ENCODE results near the gene F8.

Gene F8

DNA sequence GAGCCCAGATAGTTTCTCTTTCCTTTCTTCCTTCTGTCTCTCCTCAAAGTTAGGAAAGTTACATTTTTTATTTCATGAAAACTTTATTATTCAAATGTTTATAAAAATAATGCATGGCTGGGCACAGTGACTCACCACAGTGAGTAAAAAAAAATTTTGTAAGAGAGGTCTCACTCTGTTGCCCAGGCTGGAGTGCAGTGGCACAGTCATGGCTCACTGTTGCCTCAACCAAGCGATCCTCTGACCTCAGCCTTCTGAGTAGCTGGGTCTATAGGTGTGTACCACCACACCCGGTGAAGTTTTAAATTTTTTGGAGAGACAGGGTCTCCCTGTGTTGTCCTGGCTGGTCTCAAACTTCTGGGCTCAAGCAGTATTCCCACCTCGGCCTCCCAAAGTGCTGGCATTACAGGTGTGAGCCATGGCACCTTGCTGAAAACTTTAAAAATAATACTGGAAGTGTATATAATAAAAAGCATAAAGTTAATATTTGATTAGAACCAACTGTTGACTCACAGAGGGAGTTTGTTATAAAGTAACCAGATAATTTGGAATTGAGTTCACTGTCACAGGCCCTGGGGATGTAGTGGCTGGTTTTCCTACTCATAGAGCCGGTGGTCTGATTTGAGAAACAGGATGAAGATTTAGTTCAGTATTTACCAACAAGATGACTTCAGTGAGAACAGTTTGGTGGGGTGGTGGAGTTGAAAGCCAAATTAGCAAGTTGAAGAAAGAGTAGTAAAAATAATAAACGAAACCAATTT is 30.4 kb upstream of the F8 start:
- no peaks in the 10 kb centered on the region for H3K27me3 Mint-ChIP-seq
- H3K4me3 Mint-ChIP-seq, result no peak overlapping the region
- peaks cover 9% of the 10 kb centered on the region for H3K36me3 Mint-ChIP-seq
- no peaks in the 10 kb centered on the region for H3K9me3 Mint-ChIP-seq
- H3K4me1 Mint-ChIP-seq, result peaks cover 72% of the 10 kb centered on the region
- H3K27ac Mint-ChIP-seq, result peak overlapping the region; percentile 46

DNA sequence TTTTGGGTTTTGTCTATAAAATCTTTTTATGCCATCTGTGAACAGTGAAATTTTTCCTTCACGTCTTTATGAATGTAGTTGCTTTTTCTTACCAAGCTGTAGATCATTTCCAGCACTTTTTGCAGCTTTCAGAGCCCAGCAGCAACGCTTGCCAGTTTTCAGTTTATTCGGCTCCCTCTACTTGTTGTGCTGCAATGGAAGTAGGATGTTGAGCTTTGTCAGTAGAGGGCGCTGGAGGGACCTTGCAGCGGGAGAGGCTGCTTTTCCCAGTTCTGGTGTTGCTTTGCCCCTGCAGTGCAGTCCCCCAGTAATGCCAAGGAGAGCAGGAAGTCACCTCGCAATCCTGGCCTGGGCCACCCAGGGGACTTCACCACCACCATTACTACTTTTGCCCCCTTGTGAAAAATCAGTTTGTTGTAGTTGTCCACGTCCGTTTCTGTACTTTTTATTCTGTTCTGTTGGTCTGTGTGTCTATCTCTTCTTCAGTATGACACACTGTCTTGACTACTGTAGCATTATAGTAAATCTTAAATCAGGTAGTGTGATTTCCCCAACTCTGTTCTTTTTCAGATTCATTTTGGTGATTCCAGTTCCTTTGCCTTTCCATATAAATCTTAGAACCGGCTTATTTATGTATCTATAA is 26.6 kb upstream of the F8 start:
- no peak overlapping the region for H3K4me3 Mint-ChIP-seq
- peak overlapping the region; percentile 70 for H3K27ac Mint-ChIP-seq
- no peaks in the 10 kb centered on the region for H3K9me3 Mint-ChIP-seq
- peaks cover 8% of the 10 kb centered on the region for H3K36me3 Mint-ChIP-seq
- peaks cover 65% of the 10 kb centered on the region for H3K4me1 Mint-ChIP-seq
- H3K27me3 Mint-ChIP-seq, result no peaks in the 10 kb centered on the region

DNA sequence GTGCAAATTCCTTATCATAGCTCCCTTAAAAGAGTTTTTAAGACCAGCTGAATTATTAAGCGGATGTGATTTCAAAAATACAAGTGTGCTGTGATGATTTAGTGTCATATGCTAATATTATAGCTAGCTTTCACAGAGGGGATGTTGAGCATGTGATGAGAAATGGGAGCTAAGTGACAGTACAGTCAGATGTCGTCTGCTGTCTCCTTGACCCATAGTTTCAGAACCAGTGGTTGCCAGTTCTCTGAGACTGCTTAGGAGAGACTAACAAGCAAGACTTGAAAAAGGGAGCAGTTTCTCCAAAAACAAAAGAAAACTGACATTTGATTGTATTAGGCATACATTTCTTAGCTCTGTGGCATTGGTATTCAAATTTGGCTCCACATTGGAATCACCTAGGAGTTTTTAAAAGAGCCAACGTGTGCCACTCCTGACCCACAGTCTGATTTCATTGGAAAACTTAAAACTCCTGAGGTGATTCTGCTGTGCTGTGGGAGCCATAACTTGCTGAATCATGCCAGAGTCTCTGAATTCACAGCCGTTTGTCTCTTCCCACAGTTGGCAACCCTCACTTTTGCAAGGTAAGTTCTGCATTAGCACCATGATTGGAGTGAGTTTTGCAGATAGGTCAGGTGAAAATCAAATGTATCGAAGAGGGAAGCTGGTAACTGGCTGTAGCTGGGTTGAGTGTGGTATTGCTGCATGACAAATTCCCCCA is 24.4 kb upstream of the F8 start:
- H3K27me3 Mint-ChIP-seq, result no peaks in the 10 kb centered on the region

DNA sequence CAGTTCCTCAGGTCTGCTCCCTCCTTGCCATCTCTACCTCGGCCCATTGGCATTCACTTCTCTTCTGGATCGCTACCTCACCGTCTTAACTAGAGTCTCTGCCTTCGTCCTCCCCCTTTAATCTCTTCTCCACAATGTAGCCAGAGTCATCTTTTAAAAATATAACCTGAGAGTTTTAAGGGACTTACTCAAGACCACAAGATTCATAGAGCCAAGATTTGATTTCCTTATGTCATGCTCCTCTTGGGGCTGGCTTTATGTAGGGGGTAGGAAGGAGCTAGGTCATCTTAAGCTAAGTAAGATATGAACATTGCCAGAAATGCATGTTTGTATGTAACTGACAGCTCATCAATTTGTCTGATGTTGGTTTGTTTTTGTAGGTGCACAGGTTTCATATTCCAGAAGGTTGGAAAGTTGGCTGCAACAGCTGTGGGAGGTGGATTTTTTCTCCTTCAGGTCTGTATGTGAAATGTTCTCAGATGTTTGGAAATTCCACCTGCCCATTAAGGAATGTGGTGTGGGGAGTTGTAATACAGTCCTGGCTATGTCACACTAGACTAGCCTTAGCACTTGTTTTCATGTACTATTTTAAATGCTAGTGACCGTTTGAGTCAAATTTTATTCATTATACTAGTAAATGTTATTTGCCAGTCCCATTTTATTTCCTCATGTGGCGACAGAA is 23.7 kb upstream of the F8 start:
- Mint-ChIP-seq H3K27ac (peak overlapping the region; percentile 36), H3K27me3 (no peaks in the 10 kb centered on the region), H3K4me3 (no peak overlapping the region), H3K9me3 (no peaks in the 10 kb centered on the region), H3K36me3 (peaks cover 2% of the 10 kb centered on the region), H3K4me1 (peaks cover 55% of the 10 kb centered on the region)

More for the DNA sequence above, 24.4 kb upstream of the F8 start:
- H3K4me3 Mint-ChIP-seq, result no peak overlapping the region
- peaks cover 5% of the 10 kb centered on the region for H3K36me3 Mint-ChIP-seq
- H3K4me1 Mint-ChIP-seq, result peaks cover 62% of the 10 kb centered on the region
- H3K9me3 Mint-ChIP-seq, result no peaks in the 10 kb centered on the region
- no peak overlapping the region for H3K27ac Mint-ChIP-seq

DNA sequence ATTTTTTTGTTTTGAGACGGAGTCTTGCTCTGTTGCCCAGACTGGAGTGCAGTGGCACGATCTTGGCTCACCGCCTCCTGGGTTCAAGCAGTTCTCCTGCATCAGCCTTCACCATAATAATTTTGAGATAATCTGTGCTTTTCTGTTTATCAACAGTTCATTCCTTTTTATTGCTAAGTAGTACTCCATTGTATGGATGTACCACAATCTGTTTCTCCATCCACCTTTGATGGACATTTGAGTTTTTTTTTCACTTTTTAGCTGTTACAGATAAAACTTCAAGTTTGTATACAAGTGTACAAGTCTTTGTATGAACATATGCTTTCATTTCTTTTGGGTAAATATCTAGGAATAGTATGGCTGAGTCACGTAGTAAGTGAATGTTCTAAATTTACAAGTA is 13.2 kb upstream of the F8 start:
- Mint-ChIP-seq H3K4me1 (peaks cover 50% of the 10 kb centered on the region), H3K36me3 (peaks cover 22% of the 10 kb centered on the region), H3K27ac (no peak overlapping the region), H3K9me3 (no peaks in the 10 kb centered on the region), H3K27me3 (no peaks in the 10 kb centered on the region), H3K4me3 (no peak overlapping the region)

DNA sequence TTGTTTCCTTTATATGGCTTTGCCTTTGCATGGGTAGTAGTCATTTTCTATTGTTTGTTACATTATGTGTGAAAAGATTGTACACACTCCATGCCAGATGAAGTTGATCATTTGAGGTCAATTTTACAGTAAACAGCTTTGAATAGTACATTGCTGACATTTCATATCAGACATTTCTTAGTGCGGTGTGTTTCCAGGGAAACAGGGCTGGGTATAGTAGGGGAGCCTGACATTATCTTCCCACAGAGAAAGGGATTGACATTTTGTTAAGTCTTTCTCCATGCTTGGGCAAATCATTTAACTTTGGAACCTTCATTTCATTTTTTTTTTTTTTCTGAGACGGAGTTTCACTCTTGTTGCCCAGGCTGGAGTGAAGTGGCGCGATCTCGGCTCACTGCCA is 9.1 kb upstream of the F8 start:
- Mint-ChIP-seq H3K4me1 (peaks cover 38% of the 10 kb centered on the region), H3K9me3 (no peaks in the 10 kb centered on the region), H3K27ac (peak overlapping the region; percentile 74), H3K4me3 (no peak overlapping the region), H3K27me3 (no peaks in the 10 kb centered on the region), H3K36me3 (peaks cover 17% of the 10 kb centered on the region)

DNA sequence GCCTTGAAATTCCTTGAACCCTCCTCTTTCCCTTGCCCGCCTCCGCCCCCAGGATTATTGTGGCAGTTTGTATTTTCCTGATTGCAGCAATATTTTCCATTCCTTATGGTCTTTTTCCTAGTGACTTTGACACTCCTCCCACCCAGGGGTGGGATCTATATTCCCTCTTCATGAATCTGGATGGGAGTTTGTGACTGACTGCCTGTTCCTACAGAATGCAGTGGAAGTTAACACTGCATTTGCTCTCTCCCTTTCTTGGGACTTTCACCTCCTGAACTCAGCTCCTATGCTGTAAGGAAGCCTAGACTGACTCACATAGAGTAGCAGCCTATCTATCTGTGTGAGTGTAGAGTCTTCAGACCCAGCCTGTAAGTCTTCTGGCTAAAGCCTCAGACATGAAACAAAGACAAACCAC is 6.4 kb upstream of the F8 start:
- no peaks in the 10 kb centered on the region for H3K9me3 Mint-ChIP-seq
- peaks cover 1% of the 10 kb centered on the region for H3K36me3 Mint-ChIP-seq
- H3K4me1 Mint-ChIP-seq, result peaks cover 32% of the 10 kb centered on the region
- H3K27ac Mint-ChIP-seq, result peak overlapping the region; percentile 86
- H3K4me3 Mint-ChIP-seq, result peak overlapping the region; percentile 93
- H3K27me3 Mint-ChIP-seq, result no peaks in the 10 kb centered on the region

DNA sequence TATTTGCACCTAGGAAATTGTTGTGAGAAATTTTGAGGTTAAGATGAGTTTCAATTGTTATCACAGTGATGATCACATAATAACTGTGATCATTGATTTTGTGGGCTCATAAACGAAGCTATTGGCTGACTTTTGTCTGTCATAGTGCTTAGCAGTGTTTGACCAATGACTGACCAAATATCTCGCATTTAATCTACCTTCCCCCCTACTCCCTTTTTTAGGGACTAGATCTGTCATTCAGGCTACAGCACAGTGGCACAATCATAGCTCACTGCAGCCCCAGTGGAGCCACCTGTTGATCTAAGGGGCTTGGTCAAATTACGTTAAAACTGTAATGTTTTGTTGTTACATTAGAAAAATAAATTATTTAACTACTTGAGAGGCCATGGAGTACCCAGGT is 5.6 kb upstream of the F8 start:
- H3K36me3 Mint-ChIP-seq, result peaks cover 1% of the 10 kb centered on the region
- H3K27me3 Mint-ChIP-seq, result no peaks in the 10 kb centered on the region
- peak overlapping the region; percentile 93 for H3K4me3 Mint-ChIP-seq
- H3K4me1 Mint-ChIP-seq, result peaks cover 32% of the 10 kb centered on the region
- H3K27ac Mint-ChIP-seq, result no peak overlapping the region
- H3K9me3 Mint-ChIP-seq, result no peaks in the 10 kb centered on the region

DNA sequence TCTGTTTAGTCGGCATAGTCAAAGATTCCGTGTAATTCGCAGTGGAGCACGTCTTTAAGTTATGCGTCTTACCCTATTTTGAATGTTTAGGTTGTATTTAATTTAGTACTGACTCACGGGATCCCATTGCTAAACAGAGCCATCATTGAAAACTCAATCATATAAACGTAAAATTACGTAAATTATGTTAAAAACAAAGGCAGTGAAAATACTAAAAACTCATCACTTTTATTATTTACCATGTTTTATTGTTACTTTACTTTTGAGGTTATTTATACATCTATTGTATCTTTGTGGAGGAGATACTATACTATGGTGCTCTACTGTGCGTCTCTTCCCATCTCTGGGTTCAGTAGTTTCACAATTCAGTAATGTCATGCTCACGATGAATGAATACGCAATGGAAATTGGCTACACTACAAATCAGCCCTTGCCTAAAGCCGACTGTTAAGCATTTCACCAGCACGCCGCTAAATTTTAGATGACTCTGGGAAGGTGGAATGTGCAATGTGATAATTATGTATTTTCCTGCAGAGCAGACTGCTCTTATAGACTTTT is 5.1 kb upstream of the F8 start:
- peaks cover 32% of the 10 kb centered on the region for H3K4me1 Mint-ChIP-seq
- peak overlapping the region; percentile 93 for H3K27ac Mint-ChIP-seq
- no peaks in the 10 kb centered on the region for H3K27me3 Mint-ChIP-seq
- H3K9me3 Mint-ChIP-seq, result no peaks in the 10 kb centered on the region
- H3K4me3 Mint-ChIP-seq, result peak overlapping the region; percentile 93
- H3K36me3 Mint-ChIP-seq, result peaks cover 1% of the 10 kb centered on the region

DNA sequence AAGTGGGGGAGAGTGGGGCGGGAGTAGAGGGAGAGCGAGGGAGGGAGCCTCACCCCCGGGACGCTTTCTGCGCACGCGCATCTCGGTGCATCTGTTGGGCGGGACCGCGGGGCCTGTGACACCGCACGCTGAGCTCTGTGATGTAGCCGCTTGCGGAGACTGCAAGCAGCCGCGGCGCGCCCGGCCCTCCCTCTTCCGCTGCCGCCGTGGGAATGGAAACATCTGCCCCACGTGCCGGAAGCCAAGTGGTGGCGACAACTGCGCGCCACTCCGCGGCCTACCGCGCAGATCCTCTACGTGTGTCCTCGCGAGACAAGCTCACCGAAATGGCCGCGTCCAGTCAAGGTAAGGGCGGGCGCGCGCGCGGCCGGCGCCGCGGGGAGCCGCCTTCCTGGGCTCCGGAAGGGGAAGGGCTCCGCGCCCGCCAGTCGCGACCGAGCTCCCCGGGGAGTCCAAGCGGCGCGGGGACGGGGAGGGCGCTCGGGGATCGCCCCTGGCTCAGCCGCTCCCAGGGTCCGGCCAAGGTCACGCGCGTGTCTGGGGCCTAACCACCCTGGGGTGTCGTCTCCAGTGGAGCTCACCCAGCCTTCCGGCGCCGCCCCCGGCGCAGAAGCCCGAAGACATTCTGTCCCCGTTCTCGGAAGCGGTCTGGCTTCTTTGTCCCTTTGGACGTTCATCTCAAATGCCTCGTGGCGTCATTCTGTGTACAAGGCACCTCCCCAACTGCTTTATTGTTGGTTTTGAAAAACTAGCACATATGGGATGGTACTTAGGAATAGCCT is 4.4 kb upstream of the F8 start, which contains the start of gene FUNDC2:
Gene FUNDC2 (plus strand): TSS at position 118 of the 782 bp plus-strand sequence. CDS start 95 bp downstream, at position 213.
- Mint-ChIP-seq H3K4me3 (peak within 1 kb of the TSS; percentile 93), H3K36me3 (peaks cover 1% of the 10 kb centered on the region), H3K4me1 (peaks cover 32% of the 10 kb centered on the region), H3K9me3 (no peaks in the 10 kb centered on the region), H3K27me3 (no peaks in the 10 kb centered on the region), H3K27ac (peak within 1 kb of the TSS; percentile 93)

DNA sequence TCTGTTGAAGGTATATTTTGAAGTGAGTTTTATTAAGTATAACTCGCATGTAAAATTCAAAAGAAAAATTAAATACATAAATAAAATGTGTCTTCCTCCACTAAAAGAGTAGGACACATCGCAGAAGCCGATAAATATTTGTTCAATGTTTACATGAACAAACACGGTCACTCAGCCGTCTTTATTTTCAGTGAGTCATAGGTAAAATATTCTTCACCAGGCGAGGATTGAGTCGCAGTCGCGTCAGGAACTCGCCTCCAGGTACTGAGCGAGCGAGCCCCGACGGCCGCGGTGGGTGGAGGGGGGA is 3.9 kb upstream of the F8 start:
- H3K9me3 Mint-ChIP-seq, result no peaks in the 10 kb centered on the region
- peak overlapping the region; percentile 93 for H3K27ac Mint-ChIP-seq
- H3K27me3 Mint-ChIP-seq, result no peaks in the 10 kb centered on the region
- peak overlapping the region; percentile 93 for H3K4me3 Mint-ChIP-seq
- peaks cover 28% of the 10 kb centered on the region for H3K4me1 Mint-ChIP-seq
- H3K36me3 Mint-ChIP-seq, result no peaks in the 10 kb centered on the region

DNA sequence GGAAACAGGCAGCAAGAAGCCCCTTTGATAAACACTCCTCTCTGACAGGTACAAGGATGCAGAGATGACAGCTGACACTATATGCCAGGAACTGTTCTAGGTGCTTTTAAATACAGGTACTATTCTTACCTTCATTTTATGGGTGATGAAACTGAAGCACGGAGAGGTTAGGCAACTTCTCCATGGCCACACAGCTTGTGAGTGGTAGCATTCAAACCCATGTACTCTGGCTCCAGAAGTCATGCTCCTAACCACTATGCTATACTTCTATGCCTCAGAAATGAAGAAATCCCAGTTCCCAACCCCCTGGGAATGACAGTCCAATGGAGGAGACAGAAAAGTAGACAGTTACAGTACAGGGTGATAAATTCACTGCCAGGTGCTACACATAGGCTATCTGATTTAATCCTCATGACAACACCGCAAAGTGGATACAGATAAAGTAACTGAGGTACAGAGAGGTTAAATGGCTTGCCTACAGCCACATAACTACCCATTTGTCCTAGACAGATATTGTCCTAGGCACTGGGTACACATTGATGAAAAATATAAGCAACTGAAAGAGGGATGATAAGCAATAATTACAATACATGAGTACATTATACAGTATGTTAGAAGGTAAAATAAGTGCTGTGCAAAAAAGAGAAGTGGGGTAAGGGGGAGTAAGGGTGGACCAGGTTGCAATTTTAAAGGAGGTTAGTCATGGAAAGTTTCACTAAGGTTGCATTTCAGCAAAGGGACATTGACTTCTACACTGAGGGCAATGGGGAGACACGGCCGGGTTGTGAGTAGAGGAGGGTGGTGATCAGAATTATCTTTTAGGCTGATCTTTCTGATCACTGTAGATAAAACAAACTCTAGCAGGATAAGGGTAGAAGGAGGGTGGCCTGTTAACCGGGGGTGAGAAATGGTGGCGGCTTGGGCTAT is 1.6 kb upstream of the F8 start:
- Mint-ChIP-seq H3K36me3 (no peaks in the 10 kb centered on the region), H3K9me3 (no peaks in the 10 kb centered on the region), H3K4me3 (no peak overlapping the region), H3K4me1 (peaks cover 17% of the 10 kb centered on the region), H3K27me3 (no peaks in the 10 kb centered on the region), H3K27ac (no peak overlapping the region)

DNA sequence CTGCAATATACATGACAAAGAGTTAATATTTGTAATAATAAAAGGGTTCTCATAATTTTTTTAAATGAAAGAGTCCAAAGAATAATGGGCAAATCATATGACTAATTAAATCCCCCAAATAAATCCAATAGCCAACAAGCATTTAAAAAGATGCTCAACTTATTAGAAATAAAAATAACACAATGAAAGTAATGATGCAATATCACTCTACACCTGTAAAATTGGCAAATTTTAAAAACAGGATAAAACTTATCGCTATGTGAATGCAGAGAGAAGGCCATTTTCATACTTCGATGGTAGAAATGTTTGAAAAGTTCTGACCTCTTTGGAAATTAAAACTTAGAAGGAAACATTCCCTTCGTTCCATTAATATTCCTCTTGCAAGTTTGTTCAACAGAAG is 1.9 kb downstream of the F8 start:
- Mint-ChIP-seq H3K4me3 (no peak overlapping the region), H3K27me3 (no peaks in the 10 kb centered on the region), H3K27ac (no peak overlapping the region), H3K4me1 (peaks cover 10% of the 10 kb centered on the region), H3K9me3 (no peaks in the 10 kb centered on the region), H3K36me3 (no peaks in the 10 kb centered on the region)

DNA sequence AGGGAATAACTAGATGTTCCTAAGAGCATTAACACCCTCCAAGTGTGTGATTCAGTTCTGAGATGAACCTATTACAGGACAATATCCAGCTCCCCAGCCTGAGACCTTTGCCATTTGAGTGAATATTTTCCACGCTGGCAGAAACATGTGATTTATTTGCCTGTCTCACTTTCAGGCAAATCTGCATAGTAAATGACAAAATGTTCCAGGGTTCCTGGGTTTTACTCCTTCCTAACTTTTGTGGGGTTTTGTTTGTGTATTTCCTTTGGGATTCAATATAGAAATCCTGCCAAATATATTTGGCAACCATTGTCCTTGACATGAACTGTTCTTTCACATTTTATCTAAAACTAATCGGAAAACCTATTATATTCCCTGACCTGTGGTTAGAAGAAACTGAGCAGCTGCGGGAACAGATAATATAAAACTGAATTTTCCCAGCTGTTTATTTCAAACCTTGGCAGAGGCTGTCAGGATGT is 12.5 kb downstream of the F8 start:
- no peaks in the 10 kb centered on the region for H3K27me3 Mint-ChIP-seq
- H3K9me3 Mint-ChIP-seq, result no peaks in the 10 kb centered on the region
- peaks cover 6% of the 10 kb centered on the region for H3K4me1 Mint-ChIP-seq
- H3K4me3 Mint-ChIP-seq, result no peak overlapping the region
- no peak overlapping the region for H3K27ac Mint-ChIP-seq
- H3K36me3 Mint-ChIP-seq, result no peaks in the 10 kb centered on the region

Measured in activated naive CD4-positive, alpha-beta T cell treated with anti-CD3 and anti-CD28 coated beads, Interleukin-2, amount 50 U/mL, for 24 hours (primary cell).